GM12878 (cell line): Measurements from ENCODE around the gene SORL1. TPM values are rescaled to one million over a fixed set of nuclear protein-coding genes. Genes with fewer than 3 reads are reported as not detected.
A peak's percentile ranks its signal among the peaks of the same experiment; 100 is the strongest.

Experiments
- ATAC-seq: fragments of 200-7000 bp; cut with Tn5 transposase; 3 replicates; pipeline ENCODE4 v1.9.1; 2020; ENCODE audit warnings: mild to moderate bottlenecking, moderate library complexity
- BruUV-seq: library from RNA; stranded (reverse); fragments of 400-500 nt; replicated peaks from 2 replicates; lab custom pipeline; 2021; lab: Mats Ljungman, UMichigan
- CTCF ChIA-PET: fragments of 300-600 bp; sonication (Branson Sonifier 250); formaldehyde crosslinking; extraction: SDS; loops from one replicate; lab custom pipeline; 2021; ENCODE audit warnings: inconsistent platforms; lab: Yijun Ruan, JAX
- POLR2A ChIA-PET: fragments of 350-600 bp; formaldehyde crosslinking; extraction: SDS; loops from one replicate; lab custom pipeline; 2021; ENCODE audit warnings: inconsistent platforms; lab: Charles Lee
- RAD21 ChIA-PET: fragments of 300-600 bp; sonication (Branson Sonifier 250); formaldehyde crosslinking; loops from one replicate; lab custom pipeline; 2023; ENCODE audit warnings: antibody characterized with exemption; ENCODE audit not compliant: unreplicated experiment; lab: Charles Lee
- SMC1A ChIA-PET: fragments of 300-600 bp; sonication (Branson Sonifier 250); formaldehyde crosslinking; loops from one replicate; lab custom pipeline; 2023; ENCODE audit not compliant: unreplicated experiment, uncharacterized antibody; lab: Charles Lee
- DNase-seq: peaks from one replicate; pipeline ENCODE4 v3.0.0-alpha.2; 2011; ENCODE audit warnings: low read depth, low spot score
- FAIRE-seq: peaks from 3 replicates; lab custom pipeline; 2011; peaks lifted over from hg19 to GRCh38; lab: Jason Lieb, UNC
- H2AFZ ChIP-seq: 2 replicates; pipeline ENCODE4 v1.6.0; 2011; ENCODE audit warnings: low read depth, low read length, control low read depth; ENCODE audit not compliant: control insufficient read depth
- H3K27ac ChIP-seq: 2 replicates; pipeline ENCODE4 v1.5.1; 2011; ENCODE audit warnings: control low read depth; ENCODE audit not compliant: control insufficient read depth, insufficient read depth
- H3K27me3 ChIP-seq, 2 experiments: replicated peaks in 1 of 2; 2 replicates each; pipeline versions ENCODE4 v1.6.0 to v1.6.1; 2011; ENCODE audit warnings: low read length in 1 of 2; ENCODE audit not compliant: control insufficient read depth in 2 of 2, insufficient read depth in 2 of 2
- H3K36me3 ChIP-seq, 2 experiments: 2 replicates each; pipeline ENCODE4 v1.5.1; 2011; ENCODE audit warnings: low read length in 1 of 2; ENCODE audit not compliant: control insufficient read depth in 2 of 2, insufficient read depth in 2 of 2
- H3K4me1 ChIP-seq: 2 replicates; pipeline ENCODE4 v1.6.1; 2011; ENCODE audit warnings: mild to moderate bottlenecking, low read length, moderate library complexity, mixed read lengths; ENCODE audit not compliant: control insufficient read depth, insufficient read depth
- H3K4me2 ChIP-seq: 2 replicates; pipeline ENCODE4 v1.6.0; 2011; ENCODE audit warnings: control low read depth; ENCODE audit not compliant: control insufficient read depth, insufficient read depth
- H3K4me3 ChIP-seq: fragments of 200-600 bp; sonication (generic); 2 replicates; pipeline ENCODE4 v1.5.1; 2016
- H3K79me2 ChIP-seq: 2 replicates; pipeline ENCODE4 v1.6.0; 2011; ENCODE audit warnings: low read length; ENCODE audit not compliant: control insufficient read depth, insufficient read depth
- H3K9ac ChIP-seq: 2 replicates; pipeline ENCODE4 v1.8.0; 2011; ENCODE audit warnings: low read length, control low read depth, mixed read lengths; ENCODE audit not compliant: control insufficient read depth, insufficient read depth
- H3K9me3 ChIP-seq: replicated peaks from 3 replicates; pipeline ENCODE4 v1.5.1; 2011; ENCODE audit warnings: mild to moderate bottlenecking, low read length; ENCODE audit not compliant: control insufficient read depth, insufficient read depth
- H4K20me1 ChIP-seq: 2 replicates; pipeline ENCODE4 v1.6.0; 2011; ENCODE audit not compliant: control insufficient read depth, insufficient read depth
- ATF2 ChIP-seq: IDR thresholded peaks from 2 replicates; pipeline ENCODE4 v1.6.1; 2012; ENCODE audit warnings: low read length, inconsistent platforms
- BMI1 ChIP-seq: fragments of 450-650 bp; IDR thresholded peaks from 2 replicates; pipeline ENCODE4 v1.6.1; 2016; ENCODE audit warnings: mild to moderate bottlenecking, moderate library complexity, borderline replicate concordance
- CBX3 ChIP-seq: fragments of 200-600 bp; sonication (generic); IDR thresholded peaks from 2 replicates; pipeline ENCODE4 v1.6.1; 2016; ENCODE audit warnings: low read depth, borderline replicate concordance
- CHD4 ChIP-seq: fragments of 200-600 bp; sonication (generic); IDR thresholded peaks from 2 replicates; pipeline ENCODE4 v1.6.1; 2016; ENCODE audit warnings: mild to moderate bottlenecking
- EED ChIP-seq: sonication (generic); IDR thresholded peaks from 2 replicates; pipeline ENCODE4 v1.6.1; 2016; ENCODE audit warnings: antibody characterized with exemption, low read depth
- ESRRA ChIP-seq: IDR thresholded peaks from 2 replicates; pipeline ENCODE4 v1.6.1; 2012; ENCODE audit warnings: mild to moderate bottlenecking, low read length, improper control_type of control experiment
- GATAD2B ChIP-seq: fragments of 450-650 bp; conservative IDR thresholded peaks from 2 replicates; pipeline ENCODE4 v1.6.1; 2017; ENCODE audit warnings: low read depth, mild to moderate bottlenecking, moderate library complexity
- HCFC1 ChIP-seq: fragments of 150-350 bp; IDR thresholded peaks from 2 replicates; pipeline ENCODE4 v1.6.1; 2014; ENCODE audit warnings: low read length
- IKZF2 ChIP-seq, 2 experiments: fragments of 450-650 bp; IDR thresholded peaks; 2 replicates each; pipeline ENCODE4 v1.6.1; 2017; ENCODE audit warnings: mild to moderate bottlenecking in 2 of 2, moderate library complexity in 2 of 2
- KAT2A ChIP-seq: conservative IDR thresholded peaks from 2 replicates; pipeline ENCODE4 v1.6.1; 2011; ENCODE audit warnings: low read depth, low read length; ENCODE audit not compliant: control insufficient read depth
- MYB ChIP-seq: fragments of 150-350 bp; IDR thresholded peaks from 2 replicates; pipeline ENCODE4 v1.6.1; 2014; ENCODE audit warnings: mild to moderate bottlenecking, low read depth, low read length, borderline replicate concordance
- RUNX3 ChIP-seq: IDR thresholded peaks from 2 replicates; pipeline ENCODE4 v1.6.1; 2012; ENCODE audit warnings: low read length, inconsistent platforms
- ZNF384 ChIP-seq: IDR thresholded peaks from 2 replicates; pipeline ENCODE4 v1.6.1; 2012; ENCODE audit warnings: low read depth, mild to moderate bottlenecking, low read length, improper control_type of control experiment, borderline replicate concordance
- ZNF622 ChIP-seq: fragments of 450-650 bp; IDR thresholded peaks from 2 replicates; pipeline ENCODE4 v1.6.1; 2017; ENCODE audit warnings: mild to moderate bottlenecking, inconsistent platforms
- WGBS: methylation state at CpG from one replicate; pipeline ENCODE4 v1.1.6; 2016; ENCODE audit warnings: low lambda C conversion rate; ENCODE audit not compliant: insufficient replicate concordance, insufficient coverage; ENCODE audit errors: missing lambda C conversion rate; 5-methylcytosine and 5-hydroxymethylcytosine counted together
- in situ Hi-C: fragments of 300-500 bp; cut with MboI; formaldehyde crosslinking; loops from 9 replicates; pipeline ENCODE4 v1.14.3; 2018; ENCODE audit warnings: mixed read lengths
- intact Hi-C: fragments of 100-400 bp; cut with micrococcal nuclease; formaldehyde crosslinking; loops from one replicate; pipeline ENCODE4 v1.14.2; 2022; ENCODE audit not compliant: unreplicated experiment
- polyA plus RNA-seq, 11 experiments: library from polyadenylated mRNA; depleted of rRNA in 4 of 11; unstranded in 6 of 11; stranded (reverse) in 5 of 11; fragments of >200 nt; fragmentation: Nextera tagmentation in 4 of 11; fragmentation: Illumina TruSeq in 1 of 11; extraction: Ambion mirVana in 4 of 11; extraction: Trizol in 1 of 11; gene quantifications; 1 replicate in 1 of 11; 2 replicates in 10 of 11; pipeline versions ENCODE4 v1.2.1 to v1.2.3, GENCODE V29; 2011 to 2016; ENCODE audit warnings: inconsistent platforms in 2 of 11, missing spikeins in 2 of 11, low read depth in 1 of 11
- total RNA-seq, 4 experiments: library from RNA; depleted of rRNA in 3 of 4; stranded (reverse); fragments of >200 nt in 3 of 4; fragmentation: Illumina TruSeq in 1 of 4; extraction: Trizol in 1 of 4; gene quantifications; 2 replicates each; pipeline versions ENCODE4 v1.2.1 to v1.2.3, GENCODE V29; 2013 to 2021
- TF ChIP-seq, protein P1 (sequence below): IDR thresholded peaks from 2 replicates; pipeline ENCODE4 v1.6.1; 2011; ENCODE audit warnings: borderline replicate concordance, low read depth, mild to moderate bottlenecking, moderate library complexity, mixed read lengths, low read length; ENCODE audit not compliant: insufficient read depth; ENCODE audit errors: extremely low read length

SORL1 gene
- total and polyA plus RNA-seq, 10 of the 15 experiments (the other 5 are each of a cell fraction or from before 2014, with no cell fraction given), result 20.2 to 107 (median 59.9) TPM

DNA sequence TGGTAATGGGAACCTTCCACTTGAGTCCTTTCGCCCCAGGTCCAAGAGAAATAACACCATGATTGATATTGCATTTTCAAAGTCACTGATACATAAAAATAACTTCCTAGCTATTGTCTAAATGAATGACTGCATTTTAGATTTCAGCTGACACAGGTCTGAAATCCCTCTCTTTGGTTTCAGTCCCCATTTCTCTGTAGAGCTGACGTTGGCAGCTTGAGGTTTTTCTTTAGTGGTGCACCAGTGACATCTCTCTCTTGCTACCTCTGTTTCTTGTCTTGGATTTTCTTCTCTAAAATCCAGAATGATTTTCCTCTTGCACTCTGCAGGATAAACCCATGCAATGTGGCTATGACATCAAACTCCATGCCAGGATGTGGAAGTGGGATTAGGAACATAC, 31.7 kb upstream of the SORL1 start:
- H3K9ac ChIP-seq, result no peak overlapping the region
- no peaks in the 10 kb centered on the region for H3K27me3 ChIP-seq
- WGBS, result 59% methylated on average over 2 of the region's 2 CpGs
- ChIA-PET POLR2A (interaction anchor here (0.6 to 2.4 kb wide), 7 partner anchors 9 to 78 kb away, joined by 3 to 9 read pairs (median 5); no protein-coding TSS in a partner anchor), CTCF (interaction anchor here (0.8 to 4.3 kb wide), 7 partner anchors 11 to 99 kb away, joined by 3 to 21 read pairs (median 3); no protein-coding TSS in a partner anchor), SMC1A (interaction anchor here (1.0 to 10.5 kb wide), 14 partner anchors 9 to 99 kb away, joined by 3 to 103 read pairs (median 6); no protein-coding TSS in a partner anchor), RAD21 (interaction anchor here (0.9 to 1.9 kb wide), 6 partner anchors 14 to 84 kb away, joined by 3 to 7 read pairs (median 4); no protein-coding TSS in a partner anchor)
- no peaks in the 10 kb centered on the region for H3K79me2 ChIP-seq
- H3K4me1 ChIP-seq, result peaks cover 56% of the 10 kb centered on the region
- H3K4me2 ChIP-seq, result 0 out of 2 replicates have a peak overlapping the region, but pooled peaks have one; percentile 7
- no TSS peak for BruUV-seq
- intact Hi-C loops, result loop anchor here (5.0 kb wide), 2 partner anchors 53 to 83 kb away; no protein-coding TSS in a partner anchor
- H3K36me3 ChIP-seq, result no peaks in the 10 kb centered on the region
- in situ Hi-C loops, result no loop called here
- H3K4me3 ChIP-seq, result no peak overlapping the region
- no peak overlapping the region for H2AFZ ChIP-seq
- no peaks in the 10 kb centered on the region; the same call in 2 of the 3 replicates for H3K9me3 ChIP-seq
- H4K20me1 ChIP-seq, result no peaks in the 10 kb centered on the region
- TF ChIP-seq ZNF622 (no peak), MYB (no peak), EED (0 out of 2 replicates have a peak, but pooled peaks have one; percentile 29), ZNF384 (no peak), CBX3 (no peak), KAT2A (no peak), BMI1 (no peak), IKZF2 (IDR thresholded peaks at IDR 0.05) (peak in 1 of 2 experiments; percentile 43; a peak in 1 of 4 replicates), HCFC1 (no peak), CHD4 (no peak), GATAD2B (no peak), ATF2 (no peak), RUNX3 (peak; percentile 19; the same call in 1 of the 2 replicates), ESRRA (no peak)
- TF ChIP-seq, protein P1, sequence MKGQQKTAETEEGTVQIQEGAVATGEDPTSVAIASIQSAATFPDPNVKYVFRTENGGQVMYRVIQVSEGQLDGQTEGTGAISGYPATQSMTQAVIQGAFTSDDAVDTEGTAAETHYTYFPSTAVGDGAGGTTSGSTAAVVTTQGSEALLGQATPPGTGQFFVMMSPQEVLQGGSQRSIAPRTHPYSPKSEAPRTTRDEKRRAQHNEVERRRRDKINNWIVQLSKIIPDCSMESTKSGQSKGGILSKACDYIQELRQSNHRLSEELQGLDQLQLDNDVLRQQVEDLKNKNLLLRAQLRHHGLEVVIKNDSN, result no peak
- ATAC-seq (peak; percentile 6; the same call in 1 of the 3 replicates), DNase-seq (no peak), FAIRE-seq (no peak)
- H3K27ac ChIP-seq, result no peak overlapping the region
